SW 1271 (cell line): Measurements from ENCODE around the gene NIPAL4.

ENCODE experiments used
- DNase-seq, 2 experiments: peaks; one replicate each; lab custom pipeline; 2025; lab: John Stamatoyannopoulos, UW

NIPAL4 gene

DNA sequence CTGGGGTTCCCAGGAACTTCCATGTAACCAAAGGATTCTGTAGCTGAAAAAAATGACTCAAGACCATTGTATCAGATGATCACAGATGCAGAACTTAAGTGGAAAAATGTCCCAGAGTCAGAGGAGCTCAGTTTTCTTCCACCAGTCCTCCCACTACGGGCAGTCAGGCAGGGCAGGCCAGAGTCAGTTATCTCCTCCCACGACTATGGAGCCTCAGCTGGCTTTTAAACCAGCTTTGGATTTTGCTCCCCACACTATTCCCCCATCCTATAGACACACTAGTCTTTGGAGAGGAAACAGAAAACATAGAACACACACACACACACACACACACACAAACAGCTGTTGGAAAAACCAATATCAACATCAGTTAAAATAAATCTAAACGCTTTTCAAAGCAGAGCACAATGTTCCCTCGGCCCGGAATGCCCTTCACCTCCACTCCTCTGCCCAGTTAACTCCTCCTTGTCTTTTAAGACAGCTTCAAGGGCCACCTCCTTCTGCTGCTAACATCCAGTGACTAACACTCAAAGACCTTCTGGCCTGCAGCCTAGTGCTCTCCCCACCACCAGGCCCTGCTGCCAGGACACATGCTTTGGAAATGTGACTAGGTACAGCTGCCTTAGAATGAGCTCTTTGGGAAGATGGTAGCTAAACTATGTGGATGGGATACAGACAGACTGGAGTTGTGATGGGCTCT, 56.8 kb downstream of the NIPAL4 start:
- peak in 1 of 2 experiments; percentile 12 for DNase-seq

DNA sequence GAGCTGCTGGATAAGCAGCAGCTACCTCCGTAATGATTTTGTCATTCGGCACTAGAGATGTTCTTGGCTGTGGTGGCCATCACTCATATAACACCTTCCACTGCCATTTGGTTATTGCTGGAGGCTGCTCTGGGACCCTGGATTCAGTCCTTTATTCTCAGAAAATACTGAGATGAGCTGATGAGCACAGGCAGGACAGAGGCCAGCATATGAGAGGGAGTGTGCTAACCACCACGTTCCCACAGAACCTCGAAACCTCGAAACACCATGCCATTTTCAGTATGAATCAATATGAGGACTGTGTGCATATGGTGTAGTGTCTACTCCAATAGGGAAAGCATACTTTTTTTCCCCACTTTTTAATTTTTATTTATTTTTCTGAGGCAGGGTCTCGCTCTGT, 59.0 kb downstream of the NIPAL4 start:
- no peak for DNase-seq

DNA sequence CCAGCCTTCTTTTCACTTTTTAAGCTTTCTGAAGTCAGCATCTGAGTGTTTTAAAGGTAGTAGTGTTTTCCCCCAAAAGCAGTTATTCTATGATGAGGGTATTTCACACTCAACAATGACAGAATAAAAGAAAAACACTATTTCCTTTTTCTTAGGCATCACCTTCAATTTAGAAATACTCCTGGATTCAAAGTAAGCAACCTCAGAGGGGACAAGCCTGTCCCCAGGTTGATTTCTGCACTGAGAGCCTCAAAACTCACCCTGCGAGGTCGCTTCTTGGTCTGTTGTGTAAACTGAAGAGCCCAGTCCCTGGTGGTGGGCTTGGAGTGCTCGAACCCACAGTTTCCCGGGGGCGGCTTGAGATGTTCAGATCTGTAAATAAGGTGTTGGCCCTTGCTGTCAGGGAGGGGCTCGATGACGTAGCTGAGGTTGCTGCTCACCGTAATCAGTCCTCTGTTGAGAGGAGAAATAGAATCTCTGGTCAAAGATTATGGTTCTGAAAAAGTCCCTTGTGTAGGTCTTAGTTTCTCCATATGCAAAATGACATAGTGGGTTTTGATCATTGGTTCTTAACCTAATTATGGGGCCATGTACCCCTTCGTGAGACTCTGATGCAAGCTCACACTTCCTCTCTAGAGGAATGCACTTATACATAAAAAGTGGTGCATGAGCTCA, 59.7 kb downstream of the NIPAL4 start:
- no peak for DNase-seq

DNA sequence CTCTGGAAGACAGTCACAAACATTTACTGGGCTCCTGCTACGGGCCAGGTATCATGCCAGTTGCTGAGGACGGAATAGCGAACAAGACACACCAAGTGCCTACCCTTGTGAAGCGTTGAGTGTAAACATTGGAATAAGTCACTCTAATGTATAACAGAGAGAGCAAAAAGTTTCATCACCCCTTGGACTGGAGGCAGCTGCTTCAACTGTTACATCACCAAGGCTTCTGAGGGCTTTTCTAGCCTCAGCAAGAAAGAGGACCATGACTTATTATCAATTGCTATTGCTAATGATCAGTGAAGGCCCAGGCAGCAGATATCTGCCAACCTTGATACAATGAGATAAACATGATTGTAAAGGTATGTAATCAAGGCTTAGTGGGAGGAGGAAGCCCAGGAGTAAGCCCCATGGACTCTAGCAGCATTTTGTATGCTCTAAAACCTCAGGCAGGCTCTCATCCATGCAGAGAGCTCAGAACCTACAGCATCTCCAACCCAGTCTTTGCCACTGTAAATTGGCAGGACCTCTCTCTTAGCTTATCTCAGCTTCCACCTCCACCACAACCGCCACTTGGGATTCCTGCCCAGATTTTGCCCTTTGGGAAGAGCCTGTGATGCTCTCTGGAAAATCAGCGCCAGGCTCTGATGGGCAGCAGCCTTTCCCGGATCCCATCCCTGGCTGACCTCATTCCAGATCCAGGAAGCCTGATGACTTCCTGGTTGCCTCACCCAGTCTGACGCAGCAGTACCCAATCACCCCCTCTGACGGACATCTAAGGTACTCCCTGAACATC, 61.1 kb downstream of the NIPAL4 start:
- no peak for DNase-seq

DNA sequence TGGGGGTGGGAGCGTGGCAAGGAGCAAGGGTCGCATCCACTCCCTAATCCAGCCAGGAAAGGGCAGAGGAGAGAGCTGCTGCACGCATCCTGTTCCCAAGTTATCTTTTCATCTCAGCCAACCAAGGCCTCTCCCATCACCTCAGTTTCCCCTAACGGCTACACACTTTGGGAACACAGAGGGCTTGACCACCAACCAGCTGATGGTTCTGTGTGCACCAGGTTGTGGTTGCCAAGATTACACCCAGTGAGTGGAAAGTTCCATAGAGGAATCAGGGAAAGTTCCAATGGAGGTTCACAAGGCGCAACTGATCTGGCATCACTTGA, 61.7 kb downstream of the NIPAL4 start:
- no peak for DNase-seq

DNA sequence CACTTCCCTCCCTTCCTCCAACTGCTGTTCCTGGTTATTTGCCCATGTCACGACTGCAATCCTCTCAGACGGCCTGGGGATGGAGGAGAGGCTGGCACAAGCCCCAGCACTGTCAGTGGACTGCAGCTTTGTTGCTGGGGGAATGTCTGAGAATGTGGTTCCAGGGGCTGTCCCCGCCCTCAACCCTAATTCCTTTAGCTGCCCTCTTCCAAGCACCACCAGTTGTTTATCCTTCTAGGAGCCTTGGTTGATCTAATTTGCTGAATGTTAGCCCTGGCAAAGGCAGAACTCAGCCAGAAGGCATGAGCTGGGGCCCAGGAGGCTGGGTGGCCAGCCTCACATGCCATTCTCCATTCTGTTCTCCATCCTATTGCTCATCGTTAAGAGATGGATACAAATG, 64.0 kb downstream of the NIPAL4 start:
- DNase-seq: no peak
